GM12878 (cell line): Measurements from ENCODE around the gene MYT1.

Experiments
- ASH2L ChIP-seq: fragments of 300-600, 200-600 bp; sonication (generic); IDR thresholded peaks from 2 replicates; pipeline ENCODE4 v1.6.1; 2017; ENCODE audit warnings: low read depth, mild to moderate bottlenecking, borderline replicate concordance
- ATF3 ChIP-seq: IDR thresholded peaks from 2 replicates; pipeline ENCODE4 v1.6.1; 2011; ENCODE audit warnings: low read depth, mild to moderate bottlenecking, low read length, moderate library complexity, borderline replicate concordance; ENCODE audit errors: extremely low read depth
- BCLAF1 ChIP-seq: fragments of 450-650 bp; IDR thresholded peaks from 2 replicates; pipeline ENCODE4 v1.6.1; 2017; ENCODE audit warnings: antibody characterized with exemption, mild to moderate bottlenecking, moderate library complexity
- CTCF ChIP-seq, 3 experiments: IDR thresholded peaks in 2 of 3; conservative IDR thresholded peaks in 1 of 3; 2 replicates each; pipeline ENCODE4 v1.5.1; 2011; ENCODE audit warnings: low read depth in 3 of 3, low read length in 3 of 3, mild to moderate bottlenecking in 3 of 3, control low read depth in 2 of 3, moderate library complexity in 2 of 3, inconsistent platforms in 1 of 3, mixed read lengths in 1 of 3; ENCODE audit not compliant: control insufficient read depth in 2 of 3, insufficient read depth in 1 of 3; ENCODE audit errors: extremely low read depth in 1 of 3
- ETV6 ChIP-seq, 2 experiments: fragments of 450-650 bp in 1 of 2; IDR thresholded peaks in 1 of 2; conservative IDR thresholded peaks in 1 of 2; 2 replicates each; pipeline ENCODE4 v1.6.1; 2014; ENCODE audit warnings: antibody characterized with exemption in 1 of 2, borderline replicate concordance in 1 of 2, low read depth in 1 of 2, mild to moderate bottlenecking in 1 of 2, moderate library complexity in 1 of 2
- HDAC2 ChIP-seq: fragments of 200-600 bp; sonication (generic); IDR thresholded peaks from 2 replicates; pipeline ENCODE4 v1.6.1; 2017
- MEF2B ChIP-seq: fragments of 450-650 bp; IDR thresholded peaks from 2 replicates; pipeline ENCODE4 v1.6.1; 2018; ENCODE audit warnings: mild to moderate bottlenecking, moderate library complexity; ENCODE audit not compliant: partially characterized antibody, poor library complexity, severe bottlenecking
- PBX3 ChIP-seq: IDR thresholded peaks from 2 replicates; pipeline ENCODE4 v1.6.1; 2011; ENCODE audit warnings: mild to moderate bottlenecking, low read depth, low read length, moderate library complexity; ENCODE audit not compliant: insufficient replicate concordance
- POLR2A ChIP-seq: IDR thresholded peaks from 2 replicates; pipeline ENCODE4 v1.6.1; 2011; ENCODE audit warnings: low read depth, mild to moderate bottlenecking, low read length
- RCOR1 ChIP-seq: conservative IDR thresholded peaks from 2 replicates; pipeline ENCODE4 v1.6.1; 2012; ENCODE audit warnings: low read depth, low read length, improper control_type of control experiment
- SPI1 ChIP-seq: IDR thresholded peaks from 2 replicates; pipeline ENCODE4 v1.6.1; 2011; ENCODE audit warnings: low read depth, mild to moderate bottlenecking, low read length, moderate library complexity, borderline replicate concordance; ENCODE audit not compliant: insufficient read depth
- ZBTB11 ChIP-seq: fragments of 450-650 bp; formaldehyde crosslinking; IDR thresholded peaks from 2 replicates; pipeline ENCODE4 v1.5.0; 2022; ENCODE audit warnings: mild to moderate bottlenecking, missing genetic modification characterization
- ZBTB33 ChIP-seq: fragments of 450-650 bp; IDR thresholded peaks from 2 replicates; pipeline ENCODE4 v1.6.1; 2017; ENCODE audit warnings: mild to moderate bottlenecking

GRCh38 chr20:64216910-64217309 lies 52.7 kb downstream of the MYT1 start:
- TF ChIP-seq SPI1 (no peak), ETV6 (conservative IDR thresholded peaks at IDR 0.05 in 1 of 2, IDR thresholded peaks at IDR 0.05 in 1 of 2; ENCODE audit: borderline replicate concordance in 1 of 2, low read depth in 1 of 2) (no peak), ATF3 (no peak), ZBTB33 (no peak), PBX3 (no peak), RCOR1 (no peak), HDAC2 (no peak), ZBTB11 (CRISPR knock-in tag) (no peak), CTCF (IDR thresholded peaks at IDR 0.05 in 2 of 3, conservative IDR thresholded peaks at IDR 0.05 in 1 of 3; ENCODE audit: control insufficient read depth in 2 of 3, extremely low read depth in 1 of 3, insufficient read depth in 1 of 3, low read depth in 3 of 3, low read length in 3 of 3) (no peak), ASH2L (no peak), BCLAF1 (no peak), POLR2A (no peak), MEF2B (no peak)
